SKM-1 treated with dmso at 0.1 percent for 144 hours (cell line): ENCODE data around the gene CSN3.

Experiments
- DNase-seq: peaks from one replicate; lab custom pipeline; 2025; ENCODE audit not compliant: unreplicated experiment; lab: John Stamatoyannopoulos, UW

The CSN3 gene

DNA sequence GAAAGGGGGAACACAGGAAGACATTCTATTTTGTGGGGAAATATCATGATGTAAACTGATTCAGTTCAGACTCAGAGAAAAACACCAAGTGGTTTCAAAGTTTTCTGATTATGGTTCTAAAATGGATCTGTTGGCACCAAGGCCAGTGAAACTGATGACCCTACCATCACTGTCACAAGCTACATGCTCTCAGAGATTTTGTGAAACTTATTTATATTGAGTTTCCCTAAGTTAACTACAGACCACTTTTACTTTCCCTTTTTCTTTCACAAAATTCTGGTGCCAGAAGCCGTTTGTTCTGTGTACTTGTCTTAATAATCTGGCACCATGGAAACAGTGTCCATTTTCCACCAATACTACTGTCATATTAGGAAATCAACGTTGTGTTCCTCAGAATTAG, 48.9 kb downstream of the CSN3 start:
- no peak for DNase-seq

DNA sequence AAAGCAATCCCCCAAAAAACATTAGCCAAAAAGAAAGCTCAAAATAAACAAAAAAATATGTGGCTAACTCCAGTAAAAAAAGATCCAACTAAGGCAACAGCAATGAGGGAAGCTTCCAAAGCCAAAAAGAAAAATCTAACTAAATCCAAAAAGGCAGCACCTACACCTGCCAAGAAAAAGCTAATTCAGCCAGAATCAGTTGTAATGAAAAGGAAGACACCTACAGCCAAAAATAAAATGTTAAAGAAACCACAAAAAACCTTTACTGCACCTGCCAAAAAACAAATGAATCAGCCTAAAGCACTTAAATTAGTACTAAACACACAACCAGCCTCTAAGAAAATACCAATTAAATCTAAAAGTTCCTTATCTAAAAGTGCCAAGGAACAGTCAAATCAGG, 55.2 kb downstream of the CSN3 start:
- DNase-seq, result no peak

DNA sequence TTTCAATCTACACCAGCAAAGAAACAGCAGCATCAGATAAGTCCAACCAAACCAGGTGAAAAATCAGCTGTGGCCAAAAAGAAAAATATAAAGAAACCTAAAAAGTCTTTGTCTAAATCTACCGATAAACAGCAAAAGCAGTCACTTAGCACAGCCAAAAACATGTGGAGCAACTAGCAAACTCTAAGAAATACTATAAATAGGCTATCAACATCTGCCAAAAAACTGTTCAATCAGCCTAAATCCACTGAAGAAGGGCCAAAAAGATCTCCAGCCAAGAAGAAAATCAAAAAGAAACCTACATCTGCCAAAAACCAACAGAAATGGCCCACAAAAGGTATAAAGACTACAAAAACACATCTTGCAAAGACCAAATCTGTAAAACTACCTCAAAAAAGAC, 55.7 kb downstream of the CSN3 start:
- no peak for DNase-seq

DNA sequence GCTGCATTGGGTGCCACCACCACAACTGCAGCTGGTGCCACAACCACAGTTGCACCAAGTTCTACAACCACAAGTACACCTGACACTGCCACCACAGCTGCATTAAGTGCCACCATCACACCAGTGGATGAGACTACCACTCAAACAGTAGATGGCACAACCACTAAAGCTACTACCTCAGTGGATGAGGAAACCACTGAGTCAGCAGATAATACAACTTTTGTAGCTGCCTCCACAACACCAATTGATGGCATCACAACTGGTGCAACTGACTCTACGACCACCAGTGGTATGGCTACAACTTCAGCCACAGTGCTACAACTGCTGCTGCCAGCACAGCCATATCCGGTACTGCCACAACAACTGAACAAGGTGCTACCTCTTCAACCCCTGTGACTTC, 57.2 kb downstream of the CSN3 start:
- DNase-seq, result no peak

DNA sequence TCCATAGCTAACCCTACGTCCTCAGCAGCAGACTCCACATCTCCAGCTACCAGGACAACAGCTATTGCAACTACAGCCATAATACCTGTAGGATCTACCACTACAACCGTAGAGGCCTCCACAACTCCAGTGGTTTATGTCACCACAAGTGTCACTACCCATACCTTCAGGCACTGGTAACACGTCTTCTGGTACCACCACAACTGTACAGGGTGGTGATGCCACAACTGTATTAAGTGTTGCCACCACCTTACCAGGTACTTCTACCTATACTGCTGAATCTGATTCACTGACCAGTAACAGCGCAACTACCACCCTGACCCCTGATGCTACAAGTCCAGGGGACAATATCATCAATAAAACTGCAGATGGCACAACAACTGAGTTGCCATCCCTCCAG, 57.8 kb downstream of the CSN3 start:
- DNase-seq, result no peak
